Measurements from ENCODE around the gene CSKMT. TPM values are rescaled to one million over a fixed set of nuclear protein-coding genes. Genes with fewer than 3 reads are reported as not detected.
"Not testable (repeated sequence)": the region's sequence is repeated elsewhere in the genome, so short reads cannot be mapped to it uniquely, and the experiment has no call there.

Gene CSKMT
- total RNA-seq, result 2.4 and 2.5 TPM in 2 replicates

DNA sequence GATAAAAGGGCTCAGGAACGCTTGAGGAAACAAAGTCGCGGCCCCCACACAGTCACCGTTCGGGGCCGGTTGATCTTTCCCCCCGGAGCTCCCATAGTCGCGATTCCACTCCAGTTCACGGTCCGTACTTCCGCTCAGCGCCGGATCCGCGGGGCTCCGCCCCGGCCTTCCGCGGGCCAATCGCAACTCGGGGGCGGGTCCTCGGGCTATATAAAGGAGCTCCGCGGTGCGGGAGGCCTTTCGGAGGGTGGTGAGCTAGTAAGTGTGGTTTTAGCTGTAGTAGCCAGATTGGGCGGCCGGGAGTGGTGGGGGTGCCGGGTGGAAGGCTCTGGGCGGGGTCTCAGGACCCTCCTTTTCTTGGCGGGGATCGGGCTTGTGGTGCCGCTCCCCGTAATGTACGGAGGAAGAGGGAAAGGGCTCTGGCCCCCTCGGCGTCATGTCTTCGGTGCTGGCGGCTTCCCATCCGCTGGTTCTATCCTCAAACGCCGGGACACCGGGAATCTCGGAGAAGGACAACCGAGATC, at the start of gene CSKMT, which contains the start of gene C11orf98:
Gene CSKMT, plus strand, starts transcription at position 238 of the 524 bp plus-strand sequence. CDS start 568 bp downstream, outside the sequence.
Gene C11orf98, minus strand, starts transcription at position 136 of the 524 bp plus-strand sequence. Its CDS starts 41 bp downstream, at position 95.
- no peak for DNase-seq (ENCODE audit: extremely low read depth, low read depth, low spot score)

DNA sequence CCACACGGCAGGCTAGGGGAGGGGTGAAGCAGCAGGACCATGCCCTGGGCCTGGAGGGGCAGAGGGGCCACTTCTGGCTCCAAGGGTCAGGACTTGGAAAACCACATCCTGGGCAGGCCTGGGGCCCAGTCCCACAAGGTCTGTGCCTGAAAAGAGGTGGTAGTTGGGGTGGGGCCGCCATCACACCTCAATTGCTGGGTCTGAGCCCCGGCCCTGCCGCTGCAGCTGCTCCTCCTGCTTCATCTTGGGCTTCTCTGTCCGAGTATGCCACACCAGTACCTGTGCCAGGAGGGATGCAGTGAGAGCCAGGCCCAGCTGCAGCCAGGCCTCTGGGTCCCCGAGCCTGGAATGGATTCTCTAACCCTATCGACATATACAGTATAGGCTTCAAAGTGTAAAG, 49.6 kb upstream of the CSKMT start:
- DNase-seq (ENCODE audit: extremely low read depth, low read depth, low spot score), result no peak

DNA sequence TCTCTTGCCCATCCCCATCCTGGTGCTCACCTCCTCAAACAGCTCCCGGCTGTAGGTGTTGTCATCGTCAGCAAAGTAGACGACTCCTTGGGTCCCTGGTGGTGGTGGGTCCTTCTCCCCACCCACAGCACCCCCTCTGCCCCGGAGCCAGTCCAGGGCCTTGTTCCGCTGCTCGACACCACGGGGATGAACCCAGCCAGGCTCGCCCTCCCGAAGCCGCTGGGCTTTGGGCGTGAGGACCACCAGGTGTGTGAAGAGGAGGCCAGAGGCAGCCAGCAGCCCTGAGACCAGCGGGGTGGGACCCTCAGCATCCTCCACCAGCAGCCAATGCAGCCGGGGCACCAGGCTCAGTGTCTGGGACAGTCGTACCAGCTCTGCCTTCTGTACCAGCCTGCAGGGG, 48.2 kb upstream of the CSKMT start:
- not testable (repeated sequence) for DNase-seq (ENCODE audit: extremely low read depth, low read depth, low spot score)

DNA sequence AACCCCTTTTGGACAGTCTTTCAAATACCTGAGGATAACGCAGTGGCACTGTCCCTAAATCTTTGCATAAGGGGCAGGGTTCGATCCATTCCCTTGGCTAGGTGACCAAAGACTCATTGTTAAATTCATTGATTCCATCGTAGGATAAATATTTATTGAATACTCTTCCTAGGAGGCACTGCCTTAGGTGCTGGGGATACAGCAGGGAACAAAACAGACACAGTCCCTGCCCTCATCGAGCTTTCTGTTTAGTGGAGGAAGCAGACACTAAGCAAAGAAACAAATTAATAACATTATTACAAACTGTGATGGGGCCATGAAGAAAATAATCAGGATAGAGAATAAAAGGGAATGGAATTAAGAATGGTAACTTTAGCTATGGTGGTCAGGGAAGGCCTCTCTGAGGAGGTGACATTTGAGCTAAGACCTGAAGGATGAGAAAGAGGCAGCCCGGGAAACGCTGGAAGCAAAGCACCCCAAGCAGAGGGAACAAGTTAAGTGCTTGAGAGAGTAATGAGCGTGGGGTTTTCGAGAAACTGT, 44.0 kb upstream of the CSKMT start:
- DNase-seq (ENCODE audit: extremely low read depth, low read depth, low spot score), result no peak

- DNase-seq (ENCODE audit: extremely low read depth, low read depth, low spot score), result peak; percentile 75
These were observed 43.3 kb upstream of the CSKMT start, which contains the start of gene B3GAT3 for GRCh38 chr11:62621567-62622470. Gene B3GAT3, minus strand, starts transcription at chr11:62621986. Its CDS starts 39 bp downstream, at chr11:62621947.

- DNase-seq (ENCODE audit: extremely low read depth, low read depth, low spot score), result no peak
These were observed 42.5 kb upstream of the CSKMT start for GRCh38 chr11:62622476-62623089.

- no peak for DNase-seq (ENCODE audit: extremely low read depth, low read depth, low spot score)
These were observed 37.4 kb upstream of the CSKMT start for GRCh38 chr11:62627713-62628112.

DNA sequence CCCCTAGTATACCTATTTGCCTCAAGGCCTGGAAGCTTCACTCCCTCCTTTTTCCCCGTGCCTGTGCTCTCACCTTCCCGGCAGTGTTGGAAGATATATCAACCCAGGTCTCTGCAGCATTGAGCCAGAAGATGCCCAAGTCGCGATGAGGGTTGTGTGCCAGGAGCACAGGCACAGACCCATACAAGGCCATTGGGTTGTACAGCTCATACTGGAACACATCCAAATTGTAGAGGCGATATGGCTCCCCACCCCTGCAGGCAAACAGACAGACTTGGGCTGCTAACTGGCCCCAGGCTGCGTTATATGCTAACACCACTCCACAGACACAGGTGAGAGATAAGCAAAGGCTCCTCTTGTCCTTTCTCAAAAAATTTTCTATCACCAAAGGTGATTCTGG, 32.6 kb upstream of the CSKMT start:
- DNase-seq (ENCODE audit: extremely low read depth, low read depth, low spot score), result no peak

DNA sequence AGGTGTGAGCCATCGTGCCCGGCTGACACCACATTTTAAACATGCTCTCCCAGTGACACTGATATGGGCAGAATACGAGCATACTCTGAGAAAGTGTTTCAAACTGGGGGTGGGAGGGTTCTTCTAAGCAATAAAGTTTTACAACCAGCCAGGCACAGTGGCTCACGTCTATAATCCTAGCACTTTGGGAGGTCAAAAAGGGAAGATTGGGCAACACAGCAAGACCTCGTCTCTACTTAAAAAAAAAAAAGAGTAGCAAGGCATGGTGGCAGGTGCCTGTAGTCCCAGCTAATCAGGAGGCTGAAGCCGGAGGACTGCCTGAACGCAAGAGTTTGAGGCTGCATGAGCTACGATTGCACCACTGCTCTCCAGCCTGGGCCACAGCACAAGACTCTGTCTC, 20.9 kb upstream of the CSKMT start:
- DNase-seq (ENCODE audit: extremely low read depth, low read depth, low spot score), result no peak

- no peak for DNase-seq (ENCODE audit: extremely low read depth, low read depth, low spot score)
These were observed 19.5 kb upstream of the CSKMT start for GRCh38 chr11:62645671-62645945.

GRCh38 chr11:62645946-62646824, 18.9 kb upstream of the CSKMT start, which contains the start of gene GANAB:
Gene GANAB, minus strand, starts transcription at chr11:62646613. Its CDS starts 14 bp downstream, at chr11:62646599.
- DNase-seq (ENCODE audit: extremely low read depth, low read depth, low spot score), result no peak

DNA sequence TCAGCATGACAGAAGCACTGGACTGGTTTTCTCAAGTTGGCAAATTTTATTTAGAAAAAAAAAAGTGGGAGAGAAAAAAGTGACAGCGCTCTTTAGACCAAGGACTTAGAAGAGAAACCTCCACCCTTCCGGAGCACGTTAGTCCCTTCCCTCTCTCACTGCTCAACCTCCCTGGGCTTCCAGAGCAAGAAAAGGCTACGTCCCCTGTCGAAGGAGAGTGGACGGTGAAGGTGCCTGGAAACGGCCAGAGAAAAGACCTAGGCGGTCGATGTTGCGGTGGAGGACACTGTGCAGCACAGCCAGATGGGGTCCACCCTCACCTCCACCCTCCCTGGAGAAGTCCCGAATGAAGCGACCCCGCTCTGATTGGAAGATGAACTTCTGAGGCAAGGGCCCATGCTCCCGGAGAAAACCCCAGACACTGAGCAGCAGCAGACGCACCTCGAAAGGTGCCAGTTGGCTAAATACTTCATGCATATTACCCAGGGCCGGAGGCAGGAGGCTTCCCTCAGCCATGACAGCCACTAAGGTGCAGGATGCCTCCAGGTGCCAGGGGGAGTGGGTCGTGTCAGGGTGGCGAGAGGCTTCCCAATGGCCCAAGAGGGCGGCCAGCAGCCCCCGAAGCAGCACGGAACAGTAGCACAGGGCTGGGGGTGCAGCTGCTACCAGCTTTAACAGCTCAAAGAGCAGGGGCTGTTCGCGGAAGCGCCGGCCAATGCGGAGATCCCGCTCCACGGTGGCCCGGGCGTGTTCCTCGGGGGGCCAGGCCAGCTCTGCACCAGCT, 18.1 kb upstream of the CSKMT start:
- DNase-seq (ENCODE audit: extremely low read depth, low read depth, low spot score), result no peak

DNA sequence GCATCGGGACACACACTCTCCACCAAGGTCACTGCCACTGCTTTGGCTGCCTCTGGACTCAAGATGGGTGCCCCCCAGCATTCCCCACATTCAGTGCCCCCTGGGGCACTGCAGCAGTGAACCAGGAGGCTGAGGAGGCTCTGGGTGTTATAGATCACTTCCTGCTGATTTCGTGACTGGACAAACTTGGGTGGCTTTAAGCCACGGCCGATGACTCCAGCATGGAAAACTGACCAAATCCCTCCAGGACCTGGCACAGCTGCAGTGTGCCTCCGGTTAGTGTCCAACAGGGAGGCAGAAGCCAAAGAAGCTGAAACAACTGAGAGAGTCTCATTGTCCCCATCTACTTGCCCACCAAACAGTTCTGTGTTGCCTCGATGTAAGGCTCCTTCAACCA, 17.5 kb upstream of the CSKMT start:
- DNase-seq (ENCODE audit: extremely low read depth, low read depth, low spot score), result no peak

DNA sequence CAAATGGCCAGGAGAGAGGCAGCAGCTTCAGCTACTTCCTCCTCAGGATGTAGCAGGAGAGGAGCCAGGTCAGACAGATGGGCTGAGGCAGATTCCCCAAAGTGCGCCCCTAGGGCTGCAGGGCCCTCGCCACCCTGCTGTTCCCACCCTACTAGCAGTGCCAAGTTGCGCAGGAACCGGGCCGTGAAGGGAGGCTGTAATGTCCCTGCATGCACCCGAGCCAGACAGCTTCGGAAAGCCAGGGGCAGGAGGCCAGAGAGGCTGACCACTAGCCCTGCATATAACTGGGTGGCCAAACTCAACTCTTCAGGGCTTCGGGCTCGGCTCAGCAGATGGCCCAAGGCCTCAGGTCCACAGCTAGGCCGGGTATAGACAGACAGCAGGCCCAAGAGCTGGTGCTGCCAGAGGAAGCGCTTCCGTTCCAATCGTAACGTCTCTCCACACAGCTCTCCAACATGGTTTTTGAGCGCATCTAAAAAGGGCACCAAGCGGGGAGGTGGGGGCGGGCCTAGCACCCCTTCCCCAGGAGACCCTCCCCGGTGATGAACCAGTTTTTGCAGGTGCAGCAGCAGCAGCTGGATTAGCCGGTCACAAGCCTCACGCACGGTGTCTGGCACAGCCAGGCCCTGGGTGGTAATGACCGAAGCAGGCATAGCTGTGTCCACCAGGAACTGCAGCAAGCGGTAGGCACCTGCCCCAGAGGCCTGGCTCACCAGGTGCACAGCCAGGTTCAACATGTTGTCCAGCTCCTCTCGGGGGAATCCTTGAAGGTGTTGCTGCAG, 16.7 kb upstream of the CSKMT start:
- no peak for DNase-seq (ENCODE audit: extremely low read depth, low read depth, low spot score)

DNA sequence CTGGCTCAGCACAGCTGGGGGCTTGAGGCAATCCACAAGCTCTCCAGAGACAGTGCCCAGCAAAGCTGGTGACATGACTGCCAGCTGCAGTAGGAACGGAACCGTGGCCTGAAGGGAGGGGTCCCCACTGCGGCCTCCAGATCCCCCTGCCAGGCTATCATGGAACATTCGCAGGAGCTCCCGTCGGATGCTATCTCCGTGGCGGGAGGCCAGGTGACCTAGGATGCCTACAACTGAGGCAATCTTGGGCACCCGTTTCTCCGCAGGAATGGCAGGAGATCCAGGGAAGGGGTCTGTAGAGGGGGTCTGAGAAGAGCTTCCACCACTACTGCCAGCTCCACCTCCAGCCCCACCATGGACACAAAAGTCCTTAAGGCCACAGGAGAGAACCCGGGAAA, 16.1 kb upstream of the CSKMT start:
- no peak for DNase-seq (ENCODE audit: extremely low read depth, low read depth, low spot score)

- DNase-seq (ENCODE audit: extremely low read depth, low read depth, low spot score), result no peak
These were observed 15.6 kb upstream of the CSKMT start for GRCh38 chr11:62649486-62649885.

- not testable (repeated sequence) for DNase-seq (ENCODE audit: extremely low read depth, low read depth, low spot score)
These were observed 14.8 kb upstream of the CSKMT start for GRCh38 chr11:62650283-62650682.

- DNase-seq (ENCODE audit: extremely low read depth, low read depth, low spot score), result no peak
These were observed 12.7 kb upstream of the CSKMT start for GRCh38 chr11:62652161-62653006.

Data from glomerular endothelial cell (primary cell).